ENCODE measurements around the gene NATD1.
"Not testable (repeated sequence)": the region's sequence is repeated elsewhere in the genome, so short reads cannot be mapped to it uniquely, and the experiment has no call there.

The NATD1 gene

GRCh38 chr17:21239680-21240368 lies 13.4 kb downstream of the NATD1 start:
- no peaks in the 10 kb centered on the region for H3K36me3 Mint-ChIP-seq
- CTCF ChIA-PET, result interaction anchor here (1.5 to 1.9 kb wide), 2 partner anchors 10 to 120 kb away, joined by 5 read pairs; no protein-coding TSS in a partner anchor
- peak; percentile 29 for DNase-seq
- H3K27me3 Mint-ChIP-seq, result no peaks in the 10 kb centered on the region
- no peak overlapping the region for H3K27ac Mint-ChIP-seq
- H3K4me3 Mint-ChIP-seq, result no peak overlapping the region
- no peaks in the 10 kb centered on the region for H3K9me3 Mint-ChIP-seq
- H3K4me1 Mint-ChIP-seq, result no peaks in the 10 kb centered on the region

- no peak overlapping the region for H3K4me3 Mint-ChIP-seq
- H3K27ac Mint-ChIP-seq, result no peak overlapping the region
- CTCF ChIA-PET, result no interaction called here
- no peaks in the 10 kb centered on the region for H3K4me1 Mint-ChIP-seq
- no peaks in the 10 kb centered on the region for H3K27me3 Mint-ChIP-seq
- DNase-seq, result no peak
- H3K9me3 Mint-ChIP-seq, result peaks cover 9% of the 10 kb centered on the region
- H3K36me3 Mint-ChIP-seq, result peaks cover 5% of the 10 kb centered on the region
Measured at GRCh38 chr17:21235921-21236320, 17.3 kb downstream of the NATD1 start.

GRCh38 chr17:21233581-21234347 lies 19.4 kb downstream of the NATD1 start:
- Mint-ChIP-seq H3K27ac (no peak overlapping the region), H3K9me3 (peaks cover 9% of the 10 kb centered on the region), H3K36me3 (peaks cover 5% of the 10 kb centered on the region), H3K4me1 (no peaks in the 10 kb centered on the region), H3K27me3 (no peaks in the 10 kb centered on the region), H3K4me3 (no peak overlapping the region)
- no peak for DNase-seq
- CTCF ChIA-PET, result no interaction called here

- H3K27me3 Mint-ChIP-seq, result no peaks in the 10 kb centered on the region
- no peaks in the 10 kb centered on the region for H3K4me1 Mint-ChIP-seq
- H3K9me3 Mint-ChIP-seq, result peaks cover 9% of the 10 kb centered on the region
- no peak overlapping the region for H3K27ac Mint-ChIP-seq
- peaks cover 5% of the 10 kb centered on the region for H3K36me3 Mint-ChIP-seq
- no peak for DNase-seq
- H3K4me3 Mint-ChIP-seq, result no peak overlapping the region
- CTCF ChIA-PET, result no interaction called here
Measured at GRCh38 chr17:21232033-21232749, 21.0 kb downstream of the NATD1 start.

GRCh38 chr17:21231533-21231932 lies 21.7 kb downstream of the NATD1 start:
- H3K27ac Mint-ChIP-seq, result no peak overlapping the region
- no peak for DNase-seq
- H3K4me1 Mint-ChIP-seq, result no peaks in the 10 kb centered on the region
- H3K27me3 Mint-ChIP-seq, result no peaks in the 10 kb centered on the region
- H3K9me3 Mint-ChIP-seq, result peaks cover 9% of the 10 kb centered on the region
- CTCF ChIA-PET, result no interaction called here
- no peak overlapping the region for H3K4me3 Mint-ChIP-seq
- peaks cover 5% of the 10 kb centered on the region for H3K36me3 Mint-ChIP-seq

- Mint-ChIP-seq H3K4me1 (no peaks in the 10 kb centered on the region), H3K27ac (no peak overlapping the region), H3K27me3 (no peaks in the 10 kb centered on the region), H3K4me3 (no peak overlapping the region), H3K36me3 (peaks cover 5% of the 10 kb centered on the region), H3K9me3 (peaks cover 9% of the 10 kb centered on the region)
- DNase-seq, result no peak
- CTCF ChIA-PET, result no interaction called here
Measured at GRCh38 chr17:21228845-21229244, 24.4 kb downstream of the NATD1 start.

GRCh38 chr17:21228111-21228510 lies 25.1 kb downstream of the NATD1 start:
- Mint-ChIP-seq H3K27ac (no peak overlapping the region), H3K4me1 (no peaks in the 10 kb centered on the region), H3K4me3 (no peak overlapping the region), H3K9me3 (peaks cover 7% of the 10 kb centered on the region), H3K36me3 (peaks cover 5% of the 10 kb centered on the region), H3K27me3 (no peaks in the 10 kb centered on the region)
- CTCF ChIA-PET, result no interaction called here
- DNase-seq, result no peak

- H3K27me3 Mint-ChIP-seq, DNase-seq, H3K4me3 Mint-ChIP-seq, H3K9me3 Mint-ChIP-seq, H3K27ac Mint-ChIP-seq, H3K36me3 Mint-ChIP-seq, H3K4me1 Mint-ChIP-seq, CTCF ChIA-PET: not testable (repeated sequence)
Measured at GRCh38 chr17:21227277-21227676, 25.9 kb downstream of the NATD1 start.

GRCh38 chr17:21223086-21223485 lies 30.1 kb downstream of the NATD1 start:
- no peak for DNase-seq
- Mint-ChIP-seq H3K27me3 (no peaks in the 10 kb centered on the region), H3K36me3 (peaks cover 11% of the 10 kb centered on the region), H3K27ac (no peak overlapping the region), H3K9me3 (no peaks in the 10 kb centered on the region), H3K4me1 (no peaks in the 10 kb centered on the region), H3K4me3 (no peak overlapping the region)
- CTCF ChIA-PET, result no interaction called here

- Mint-ChIP-seq H3K27me3 (no peaks in the 10 kb centered on the region), H3K27ac (peak overlapping the region; percentile 24), H3K9me3 (no peaks in the 10 kb centered on the region), H3K36me3 (peaks cover 12% of the 10 kb centered on the region), H3K4me3 (no peak overlapping the region), H3K4me1 (peaks cover 30% of the 10 kb centered on the region)
- CTCF ChIA-PET, result no interaction called here
- no peak for DNase-seq
Measured at GRCh38 chr17:21218831-21219380, 34.3 kb downstream of the NATD1 start.

GRCh38 chr17:21218101-21218500 lies 35.1 kb downstream of the NATD1 start:
- H3K27ac Mint-ChIP-seq, result no peak overlapping the region
- H3K4me3 Mint-ChIP-seq, result no peak overlapping the region
- H3K27me3 Mint-ChIP-seq, result no peaks in the 10 kb centered on the region
- peaks cover 16% of the 10 kb centered on the region for H3K36me3 Mint-ChIP-seq
- CTCF ChIA-PET, result no interaction called here
- H3K4me1 Mint-ChIP-seq, result peaks cover 33% of the 10 kb centered on the region
- H3K9me3 Mint-ChIP-seq, result no peaks in the 10 kb centered on the region
- no peak for DNase-seq

- Mint-ChIP-seq H3K27me3 (no peaks in the 10 kb centered on the region), H3K27ac (peak overlapping the region; percentile 19), H3K36me3 (peaks cover 16% of the 10 kb centered on the region), H3K4me1 (peaks cover 41% of the 10 kb centered on the region), H3K9me3 (no peaks in the 10 kb centered on the region), H3K4me3 (no peak overlapping the region)
- CTCF ChIA-PET, result no interaction called here
- no peak for DNase-seq
Measured at GRCh38 chr17:21217346-21217745, 35.9 kb downstream of the NATD1 start.

GRCh38 chr17:21215935-21216334 lies 37.3 kb downstream of the NATD1 start:
- peaks cover 5% of the 10 kb centered on the region for H3K36me3 Mint-ChIP-seq
- no peak for DNase-seq
- H3K9me3 Mint-ChIP-seq, result no peaks in the 10 kb centered on the region
- peaks cover 54% of the 10 kb centered on the region for H3K4me1 Mint-ChIP-seq
- H3K4me3 Mint-ChIP-seq, result peak overlapping the region; percentile 97
- CTCF ChIA-PET, result interaction anchor here (1.4 kb wide), 1 partner anchor 88 kb away, joined by 3 read pairs; no protein-coding TSS in a partner anchor
- H3K27me3 Mint-ChIP-seq, result no peaks in the 10 kb centered on the region
- H3K27ac Mint-ChIP-seq, result peak overlapping the region; percentile 84

- peak; percentile 24 for DNase-seq
- H3K9me3 Mint-ChIP-seq, result no peaks in the 10 kb centered on the region
- H3K36me3 Mint-ChIP-seq, result peaks cover 12% of the 10 kb centered on the region
- H3K27me3 Mint-ChIP-seq, result no peaks in the 10 kb centered on the region
- CTCF ChIA-PET, result interaction anchor here (1.4 kb wide), 1 partner anchor 87 kb away, joined by 3 read pairs; no protein-coding TSS in a partner anchor
- H3K27ac Mint-ChIP-seq, result peak overlapping the region; percentile 84
- peaks cover 61% of the 10 kb centered on the region for H3K4me1 Mint-ChIP-seq
- peak overlapping the region; percentile 97 for H3K4me3 Mint-ChIP-seq
Measured at GRCh38 chr17:21214777-21215541, 38.3 kb downstream of the NATD1 start.
